Cardiac muscle cell (in vitro differentiated cells and primary cell): ENCODE data around the gene TESMIN. TPM values are rescaled to one million over a fixed set of nuclear protein-coding genes. Genes with fewer than 3 reads are reported as not detected.

Experiments
- DNase-seq, 2 donors: peaks; one replicate each; pipeline versions ENCODE4 v3.0.0 to v3.0.0-alpha.2; 2010 to 2017; ENCODE audit warnings: low read depth in 1 of 2, low spot score in 1 of 2
- H3K27ac ChIP-seq: fragments of 200-600 bp; sonication (generic); 2 replicates; pipeline ENCODE4 v1.5.1; 2016
- H3K27me3 ChIP-seq: fragments of 200-600 bp; sonication (generic); 2 replicates; pipeline ENCODE4 v1.6.0; 2016; ENCODE audit warnings: control low read depth
- H3K36me3 ChIP-seq: fragments of 200-600 bp; sonication (generic); 2 replicates; pipeline ENCODE4 v1.5.1; 2016; ENCODE audit warnings: control low read depth
- H3K4me1 ChIP-seq: fragments of 200-600 bp; sonication (generic); 2 replicates; pipeline ENCODE4 v1.8.1; 2017; ENCODE audit warnings: low read depth, mild to moderate bottlenecking, mixed run types
- H3K4me3 ChIP-seq: fragments of 200-600 bp; sonication (generic); 2 replicates; pipeline ENCODE4 v1.5.1; 2016; ENCODE audit warnings: mild to moderate bottlenecking
- H3K9me3 ChIP-seq: fragments of 200-600 bp; sonication (generic); 2 replicates; pipeline ENCODE4 v1.5.1; 2017; ENCODE audit warnings: low read depth, mild to moderate bottlenecking, control low read depth
- polyA plus RNA-seq: library from polyadenylated mRNA; unstranded; fragments of >200 nt; fragmentation: Nextera tagmentation; extraction: Ambion mirVana; gene quantifications from 2 replicates; pipeline ENCODE4 v1.2.1, GENCODE V29; 2016
- total RNA-seq: library from RNA; depleted of rRNA; stranded (reverse); fragments of >200 nt; gene quantifications from 2 replicates; pipeline ENCODE4 v1.2.3, GENCODE V29; 2016
- TF ChIP-seq, protein P1 (sequence below): IDR thresholded peaks from 2 replicates; pipeline ENCODE4 v1.5.1; 2012; ENCODE audit warnings: low read depth, mild to moderate bottlenecking, low read length

Gene TESMIN
- total and polyA plus RNA-seq, 2 experiments from 2014 or later, result 4.6 to 23.5 TPM

- Histone ChIP-seq H3K4me3 (no peak overlapping the region), H3K27me3 (no peaks in the 10 kb centered on the region), H3K36me3 (no peaks in the 10 kb centered on the region), H3K4me1 (no peaks in the 10 kb centered on the region), H3K27ac (no peak overlapping the region), H3K9me3 (no peaks in the 10 kb centered on the region)
- TF ChIP-seq, protein P1, sequence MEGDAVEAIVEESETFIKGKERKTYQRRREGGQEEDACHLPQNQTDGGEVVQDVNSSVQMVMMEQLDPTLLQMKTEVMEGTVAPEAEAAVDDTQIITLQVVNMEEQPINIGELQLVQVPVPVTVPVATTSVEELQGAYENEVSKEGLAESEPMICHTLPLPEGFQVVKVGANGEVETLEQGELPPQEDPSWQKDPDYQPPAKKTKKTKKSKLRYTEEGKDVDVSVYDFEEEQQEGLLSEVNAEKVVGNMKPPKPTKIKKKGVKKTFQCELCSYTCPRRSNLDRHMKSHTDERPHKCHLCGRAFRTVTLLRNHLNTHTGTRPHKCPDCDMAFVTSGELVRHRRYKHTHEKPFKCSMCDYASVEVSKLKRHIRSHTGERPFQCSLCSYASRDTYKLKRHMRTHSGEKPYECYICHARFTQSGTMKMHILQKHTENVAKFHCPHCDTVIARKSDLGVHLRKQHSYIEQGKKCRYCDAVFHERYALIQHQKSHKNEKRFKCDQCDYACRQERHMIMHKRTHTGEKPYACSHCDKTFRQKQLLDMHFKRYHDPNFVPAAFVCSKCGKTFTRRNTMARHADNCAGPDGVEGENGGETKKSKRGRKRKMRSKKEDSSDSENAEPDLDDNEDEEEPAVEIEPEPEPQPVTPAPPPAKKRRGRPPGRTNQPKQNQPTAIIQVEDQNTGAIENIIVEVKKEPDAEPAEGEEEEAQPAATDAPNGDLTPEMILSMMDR, result no peak
- DNase-seq, result no peak
Observed at GRCh38 chr11:68724293-68724692, 27.0 kb downstream of the TESMIN start.

GRCh38 chr11:68722143-68722542, 29.2 kb downstream of the TESMIN start:
- H3K27ac ChIP-seq, result no peak overlapping the region
- TF ChIP-seq, protein P1, result no peak
- no peak for DNase-seq
- H3K9me3 ChIP-seq, result no peaks in the 10 kb centered on the region
- H3K27me3 ChIP-seq, result no peaks in the 10 kb centered on the region
- H3K4me1 ChIP-seq, result no peaks in the 10 kb centered on the region
- H3K4me3 ChIP-seq, result no peak overlapping the region
- H3K36me3 ChIP-seq, result no peaks in the 10 kb centered on the region

DNA sequence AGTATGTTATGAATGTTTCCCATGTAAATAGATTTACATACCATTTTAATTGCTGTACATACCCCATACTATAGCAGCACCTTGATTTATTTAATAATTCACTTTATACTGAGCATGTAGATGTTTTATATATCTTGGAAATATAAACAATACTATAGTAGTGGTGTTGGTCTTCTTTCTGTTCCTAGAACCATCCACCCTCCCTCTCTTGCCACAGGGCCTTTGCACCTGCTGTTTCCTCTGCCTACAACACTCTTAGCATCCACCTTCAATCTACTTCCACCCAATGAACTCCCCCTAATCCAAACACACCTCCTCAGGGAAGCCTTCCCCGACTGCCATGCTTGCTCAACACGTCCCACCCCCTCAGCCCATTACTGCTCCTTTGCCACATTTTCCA, 30.2 kb downstream of the TESMIN start:
- no peak for DNase-seq
- H3K36me3 ChIP-seq, result no peaks in the 10 kb centered on the region
- H3K4me1 ChIP-seq, result no peaks in the 10 kb centered on the region
- H3K27ac ChIP-seq, result no peak overlapping the region
- no peak overlapping the region for H3K4me3 ChIP-seq
- no peaks in the 10 kb centered on the region for H3K9me3 ChIP-seq
- TF ChIP-seq, protein P1, result no peak
- H3K27me3 ChIP-seq, result no peaks in the 10 kb centered on the region

GRCh38 chr11:68715456-68716122, 35.7 kb downstream of the TESMIN start:
- Histone ChIP-seq H3K9me3 (no peaks in the 10 kb centered on the region), H3K36me3 (no peaks in the 10 kb centered on the region), H3K4me3 (no peak overlapping the region), H3K27ac (no peak overlapping the region), H3K27me3 (no peaks in the 10 kb centered on the region), H3K4me1 (peaks cover 9% of the 10 kb centered on the region)
- TF ChIP-seq, protein P1, result no peak
- DNase-seq, result no peak

DNA sequence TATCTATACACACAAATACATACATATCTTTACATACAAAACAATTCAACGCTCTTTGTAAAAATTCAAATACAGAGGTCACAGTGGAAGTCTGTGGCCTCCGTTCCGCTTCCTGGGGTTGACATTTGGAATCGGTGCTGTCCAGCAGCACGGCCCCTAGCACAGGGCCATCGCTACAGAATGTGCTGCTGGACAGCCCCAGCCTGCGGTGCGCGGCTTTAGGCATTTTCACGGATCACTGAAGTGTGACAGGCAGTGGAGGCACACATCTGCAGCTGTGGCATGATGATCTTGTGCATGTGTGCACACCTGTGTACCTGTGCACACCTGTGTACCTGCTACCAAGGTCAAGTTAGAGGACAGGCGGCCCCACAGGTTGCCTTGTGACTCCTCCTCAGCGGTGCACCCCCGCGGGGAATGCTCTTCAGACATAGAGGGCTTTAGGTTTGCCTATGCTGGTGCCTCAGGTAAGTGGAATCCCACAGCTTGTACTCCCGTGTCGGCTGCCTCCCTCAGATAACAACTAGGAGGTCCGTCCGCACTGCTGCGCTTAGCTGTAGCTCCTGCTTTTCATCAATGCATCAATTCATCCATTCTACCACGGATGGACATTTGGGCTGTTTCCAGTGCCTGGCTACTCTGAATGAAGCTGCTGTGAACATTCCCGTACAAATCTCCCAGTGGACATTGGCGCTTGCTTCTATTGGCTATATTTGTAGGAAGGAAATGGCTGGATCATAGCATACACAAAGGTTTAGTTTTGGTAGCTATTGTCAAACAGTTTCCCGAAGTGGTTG, 37.1 kb downstream of the TESMIN start:
- peaks cover 9% of the 10 kb centered on the region for H3K4me1 ChIP-seq
- H3K27me3 ChIP-seq, result no peaks in the 10 kb centered on the region
- H3K36me3 ChIP-seq, result no peaks in the 10 kb centered on the region
- no peak overlapping the region for H3K4me3 ChIP-seq
- H3K27ac ChIP-seq, result no peak overlapping the region
- TF ChIP-seq, protein P1, result no peak
- peak in 1 of 2 donors; percentile 62 for DNase-seq
- no peaks in the 10 kb centered on the region for H3K9me3 ChIP-seq
